GM21390 (cell line): Measurements from ENCODE around the gene EFTUD2.
"Not testable (repeated sequence)": the region's sequence is repeated elsewhere in the genome, so short reads cannot be mapped to it uniquely, and the experiment has no call there.

ENCODE experiments used
- ATAC-seq: cut with Tn5 transposase; IDR thresholded peaks from one replicate; pipeline ENCODE4 v1.9.1; 2021; ENCODE audit not compliant: unreplicated experiment

The EFTUD2 gene

GRCh38 chr17:44818508-44818907, 80.7 kb downstream of the EFTUD2 start:
- ATAC-seq, result not testable (repeated sequence)

- ATAC-seq, result no peak
Measured at GRCh38 chr17:44812263-44812662, 87.0 kb downstream of the EFTUD2 start.

GRCh38 chr17:44808656-44809388, 90.4 kb downstream of the EFTUD2 start:
- ATAC-seq, result not testable (repeated sequence)

GRCh38 chr17:44808156-44808555, 91.1 kb downstream of the EFTUD2 start:
- no peak for ATAC-seq

- ATAC-seq, result no peak
Measured at GRCh38 chr17:44807817-44808155, 91.5 kb downstream of the EFTUD2 start.

- ATAC-seq, result no peak
Measured at GRCh38 chr17:44807093-44807816, 92.0 kb downstream of the EFTUD2 start.

- ATAC-seq, result no peak
Measured at GRCh38 chr17:44804302-44805089, 94.7 kb downstream of the EFTUD2 start.

GRCh38 chr17:44801880-44802279, 97.4 kb downstream of the EFTUD2 start:
- no peak for ATAC-seq
